Nephron (organoid): ENCODE data around the gene MED13L.

Source experiments
- H3K27ac Mint-ChIP-seq, 3 experiments: 2 replicates each; pipeline ENCODE4 v1.8.0; 2020; ENCODE audit warnings: mixed read lengths in 3 of 3, mild to moderate bottlenecking in 2 of 3, moderate library complexity in 1 of 3
- H3K27me3 Mint-ChIP-seq: 2 replicates; pipeline ENCODE4 v1.8.0; 2021; ENCODE audit warnings: low read depth, mild to moderate bottlenecking, moderate library complexity, mixed read lengths
- H3K36me3 Mint-ChIP-seq: 2 replicates; pipeline ENCODE4 v1.8.0; 2020; ENCODE audit warnings: low read depth, mixed read lengths
- H3K4me1 Mint-ChIP-seq: 2 replicates; pipeline ENCODE4 v1.8.0; 2020; ENCODE audit warnings: mixed read lengths
- H3K4me3 Mint-ChIP-seq, 3 experiments: 2 replicates each; pipeline ENCODE4 v1.8.0; 2020; ENCODE audit warnings: mild to moderate bottlenecking in 3 of 3, mixed read lengths in 3 of 3, moderate library complexity in 2 of 3
- H3K9me3 Mint-ChIP-seq: 2 replicates; pipeline ENCODE4 v1.8.0; 2020; ENCODE audit warnings: mixed read lengths
- CTCF ChIP-seq, 3 experiments: fragments of 200-600 bp; sonication (generic); IDR thresholded peaks; one replicate each; pipeline ENCODE4 v1.5.0; 2021; ENCODE audit warnings: antibody characterized with exemption in 3 of 3; ENCODE audit not compliant: unreplicated experiment in 3 of 3

Gene MED13L

GRCh38 chr12:116263844-116264243 lies 13.6 kb downstream of the MED13L start:
- Mint-ChIP-seq H3K4me3 (no peak overlapping the region), H3K4me1 (peaks cover 28% of the 10 kb centered on the region), H3K27me3 (no peaks in the 10 kb centered on the region), H3K27ac (peak overlapping the region in 1 of 3 experiments; percentile 55), H3K9me3 (no peaks in the 10 kb centered on the region), H3K36me3 (no peaks in the 10 kb centered on the region)
- no peak for TF ChIP-seq CTCF (IDR thresholded peaks at IDR 0.05; ENCODE audit: unreplicated experiment in 3 of 3)

- no peak overlapping the region for H3K4me3 Mint-ChIP-seq
- no peak for TF ChIP-seq CTCF (IDR thresholded peaks at IDR 0.05; ENCODE audit: unreplicated experiment in 3 of 3)
- no peaks in the 10 kb centered on the region for H3K36me3 Mint-ChIP-seq
Observed at GRCh38 chr12:116263431-116263830, 14.1 kb downstream of the MED13L start.

GRCh38 chr12:116262741-116263140 lies 14.8 kb downstream of the MED13L start:
- no peaks in the 10 kb centered on the region for H3K27me3 Mint-ChIP-seq

More at GRCh38 chr12:116263431-116263830, 14.1 kb downstream of the MED13L start:
- Mint-ChIP-seq H3K9me3 (no peaks in the 10 kb centered on the region), H3K27ac (peak overlapping the region in 1 of 3 experiments; percentile 55), H3K27me3 (no peaks in the 10 kb centered on the region), H3K4me1 (peaks cover 28% of the 10 kb centered on the region)

GRCh38 chr12:116261525-116262100 lies 15.9 kb downstream of the MED13L start:
- peak overlapping the region in 1 of 3 experiments; percentile 10 for H3K27ac Mint-ChIP-seq
- H3K27me3 Mint-ChIP-seq: no peaks in the 10 kb centered on the region
- no peak for TF ChIP-seq CTCF (IDR thresholded peaks at IDR 0.05; ENCODE audit: unreplicated experiment in 3 of 3)
- no peaks in the 10 kb centered on the region for H3K36me3 Mint-ChIP-seq
- no peaks in the 10 kb centered on the region for H3K9me3 Mint-ChIP-seq
- no peak overlapping the region for H3K4me3 Mint-ChIP-seq
- peaks cover 41% of the 10 kb centered on the region for H3K4me1 Mint-ChIP-seq

More at GRCh38 chr12:116262741-116263140, 14.8 kb downstream of the MED13L start:
- no peak for TF ChIP-seq CTCF (IDR thresholded peaks at IDR 0.05; ENCODE audit: unreplicated experiment in 3 of 3)
- H3K27ac Mint-ChIP-seq: peak overlapping the region in 1 of 3 experiments; percentile 34
- H3K4me1 Mint-ChIP-seq: peaks cover 32% of the 10 kb centered on the region
- H3K9me3 Mint-ChIP-seq: no peaks in the 10 kb centered on the region
- no peak overlapping the region for H3K4me3 Mint-ChIP-seq
- no peaks in the 10 kb centered on the region for H3K36me3 Mint-ChIP-seq

GRCh38 chr12:116259800-116260577 lies 17.5 kb downstream of the MED13L start:
- H3K27me3 Mint-ChIP-seq: no peaks in the 10 kb centered on the region
- no peaks in the 10 kb centered on the region for H3K9me3 Mint-ChIP-seq
- no peak overlapping the region for H3K27ac Mint-ChIP-seq
- peaks cover 47% of the 10 kb centered on the region for H3K4me1 Mint-ChIP-seq
- no peak overlapping the region for H3K4me3 Mint-ChIP-seq
- TF ChIP-seq CTCF (IDR thresholded peaks at IDR 0.05; ENCODE audit: unreplicated experiment in 3 of 3): no peak
- H3K36me3 Mint-ChIP-seq: no peaks in the 10 kb centered on the region
